IMR-90 (cell line): ENCODE results near the gene PTPRO. TPM values are rescaled to one million over a fixed set of nuclear protein-coding genes. Genes with fewer than 3 reads are reported as not detected.

Experiments used
- ATAC-seq: fragments of 200-7000 bp; cut with Tn5 transposase; 2 replicates; pipeline ENCODE4 v1.9.1; 2020; ENCODE audit warnings: low read depth, mild to moderate bottlenecking, moderate library complexity
- BruUV-seq: library from RNA; stranded (reverse); fragments of 400-500 nt; replicated peaks from 2 replicates; lab custom pipeline; 2021; lab: Mats Ljungman, UMichigan
- CTCF ChIA-PET: fragments of 300-600 bp; formaldehyde crosslinking; extraction: SDS; loops from one replicate; lab custom pipeline; 2021; ENCODE audit warnings: antibody characterized with exemption; lab: Yijun Ruan, JAX
- POLR2A ChIA-PET: fragments of 300-600 bp; sonication (Branson Sonifier 250); formaldehyde crosslinking; loops from one replicate; lab custom pipeline; 2022; ENCODE audit warnings: antibody characterized with exemption; ENCODE audit not compliant: unreplicated experiment; lab: Charles Lee
- DNase-seq: peaks from one replicate; pipeline ENCODE4 v3.0.0; 2013
- H2AFZ ChIP-seq: replicated peaks from 2 replicates; pipeline ENCODE3; 2013; ENCODE audit warnings: low read length, mild to moderate bottlenecking; ENCODE audit not compliant: poor library complexity
- H2AK5ac ChIP-seq: 2 replicates; pipeline ENCODE4 v1.6.1; 2013; ENCODE audit warnings: low read depth, low read length, inconsistent platforms
- H2AK9ac ChIP-seq: replicated peaks from 2 replicates; pipeline ENCODE3; 2013; ENCODE audit warnings: mild to moderate bottlenecking, low read depth, low read length, moderate library complexity; ENCODE audit not compliant: poor library complexity
- H2BK120ac ChIP-seq: 2 replicates; pipeline ENCODE4 v1.6.1; 2013; ENCODE audit warnings: low read depth, low read length, inconsistent platforms
- H2BK15ac ChIP-seq: 3 replicates; pipeline ENCODE4 v1.6.1; 2013; ENCODE audit warnings: low read depth, low read length, inconsistent platforms
- H2BK20ac ChIP-seq: 2 replicates; pipeline ENCODE4 v1.6.1; 2013; ENCODE audit warnings: low read depth, mild to moderate bottlenecking, inconsistent platforms, low read length, moderate library complexity
- H2BK5ac ChIP-seq: 2 replicates; pipeline ENCODE4 v1.6.1; 2013; ENCODE audit warnings: mild to moderate bottlenecking, low read depth, low read length, inconsistent platforms; ENCODE audit not compliant: poor library complexity, severe bottlenecking
- H3K14ac ChIP-seq: replicated peaks from 2 replicates; pipeline ENCODE4 v1.6.1; 2013; ENCODE audit warnings: low read depth, low read length, inconsistent platforms
- H3K18ac ChIP-seq: 2 replicates; pipeline ENCODE4 v1.6.1; 2013; ENCODE audit warnings: low read depth, low read length, control low read depth
- H3K23ac ChIP-seq: 2 replicates; pipeline ENCODE4 v1.6.1; 2013; ENCODE audit warnings: low read depth, low read length, inconsistent platforms
- H3K27ac ChIP-seq: 2 replicates; pipeline ENCODE4 v1.5.1; 2013; ENCODE audit warnings: mild to moderate bottlenecking, control low read depth, low read length; ENCODE audit not compliant: insufficient read depth
- H3K27me3 ChIP-seq: 2 replicates; pipeline ENCODE4 v1.6.1; 2013; ENCODE audit warnings: low read length; ENCODE audit not compliant: control insufficient read depth, insufficient read depth
- H3K36me3 ChIP-seq: 2 replicates; pipeline ENCODE4 v1.6.1; 2013; ENCODE audit warnings: low read length, mixed read lengths; ENCODE audit not compliant: control insufficient read depth, insufficient read depth
- H3K4ac ChIP-seq: 2 replicates; pipeline ENCODE4 v1.6.1; 2013; ENCODE audit warnings: low read depth, low read length, inconsistent platforms
- H3K4me1 ChIP-seq: 2 replicates; pipeline ENCODE4 v1.6.1; 2013; ENCODE audit warnings: low read length, mixed read lengths; ENCODE audit not compliant: control insufficient read depth, insufficient read depth
- H3K4me2 ChIP-seq: 2 replicates; pipeline ENCODE4 v1.6.1; 2013; ENCODE audit warnings: low read depth, mild to moderate bottlenecking, control low read depth, low read length, moderate library complexity
- H3K4me3 ChIP-seq: 2 replicates; pipeline ENCODE4 v1.5.1; 2013; ENCODE audit warnings: low read depth, mild to moderate bottlenecking, control low read depth, low read length, moderate library complexity; ENCODE audit not compliant: insufficient read depth
- H3K56ac ChIP-seq: 2 replicates; pipeline ENCODE4 v1.6.1; 2013; ENCODE audit warnings: low read length, inconsistent platforms; ENCODE audit not compliant: insufficient read depth; ENCODE audit errors: extremely low read depth
- H3K79me1 ChIP-seq, 2 experiments: 2 replicates each; pipeline ENCODE4 v1.6.1; 2013; ENCODE audit warnings: low read length in 2 of 2, inconsistent platforms in 1 of 2, low read depth in 1 of 2
- H3K9ac ChIP-seq: 2 replicates; pipeline ENCODE4 v1.6.1; 2013; ENCODE audit warnings: low read depth, low read length, control low read depth
- H3K9me1 ChIP-seq: 2 replicates; pipeline ENCODE4 v1.6.1; 2013; ENCODE audit warnings: low read length, inconsistent platforms; ENCODE audit not compliant: insufficient read depth
- H3K9me3 ChIP-seq: 2 replicates; pipeline ENCODE4 v1.6.1; 2013; ENCODE audit warnings: low read length; ENCODE audit not compliant: control insufficient read depth, insufficient read depth
- H4K20me1 ChIP-seq: 2 replicates; pipeline ENCODE4 v1.6.1; 2013; ENCODE audit warnings: low read length, inconsistent platforms; ENCODE audit not compliant: insufficient read depth
- H4K5ac ChIP-seq: 2 replicates; pipeline ENCODE4 v1.6.1; 2013; ENCODE audit warnings: mild to moderate bottlenecking, low read depth, low read length, control low read depth
- H4K8ac ChIP-seq, 2 experiments: 2 replicates each; pipeline ENCODE4 v1.6.1; 2013; ENCODE audit warnings: low read depth in 2 of 2, low read length in 2 of 2, control low read depth in 1 of 2, inconsistent platforms in 1 of 2
- H4K91ac ChIP-seq: 2 replicates; pipeline ENCODE4 v1.6.1; 2013; ENCODE audit warnings: low read depth, low read length, inconsistent platforms; ENCODE audit not compliant: insufficient read depth
- BHLHE40 ChIP-seq: fragments of 150-350 bp; IDR thresholded peaks from 2 replicates; pipeline ENCODE4 v1.6.1; 2016; ENCODE audit warnings: mild to moderate bottlenecking, low read depth, low read length
- CEBPB ChIP-seq: IDR thresholded peaks from 2 replicates; pipeline ENCODE4 v1.6.1; 2012; ENCODE audit warnings: low read depth, low read length, improper control_type of control experiment
- CHD1 ChIP-seq: IDR thresholded peaks from 2 replicates; pipeline ENCODE4 v1.6.1; 2012; ENCODE audit warnings: low read depth, low read length, improper control_type of control experiment
- CTCF ChIP-seq: conservative IDR thresholded peaks from 2 replicates; pipeline ENCODE4 v1.5.1; 2012; ENCODE audit warnings: mild to moderate bottlenecking, low read depth, low read length, improper control_type of control experiment
- ELK1 ChIP-seq: fragments of 150-350 bp; IDR thresholded peaks from 2 replicates; pipeline ENCODE4 v1.6.1; 2016; ENCODE audit warnings: low read depth, mild to moderate bottlenecking, low read length, moderate library complexity, borderline replicate concordance
- FOS ChIP-seq: fragments of 150-350 bp; IDR thresholded peaks from 2 replicates; pipeline ENCODE4 v1.6.1; 2016; ENCODE audit warnings: low read depth, low read length
- MAFK ChIP-seq: IDR thresholded peaks from 2 replicates; pipeline ENCODE4 v1.6.1; 2012; ENCODE audit warnings: low read depth, low read length, improper control_type of control experiment
- MAZ ChIP-seq: IDR thresholded peaks from 2 replicates; pipeline ENCODE4 v1.6.1; 2012; ENCODE audit warnings: low read depth, mild to moderate bottlenecking, low read length, improper control_type of control experiment, moderate library complexity, borderline replicate concordance
- MXI1 ChIP-seq: IDR thresholded peaks from 2 replicates; pipeline ENCODE4 v1.6.1; 2012; ENCODE audit warnings: low read depth, mild to moderate bottlenecking, low read length, moderate library complexity, borderline replicate concordance
- NFE2L2 ChIP-seq: fragments of 150-350 bp; IDR thresholded peaks from 2 replicates; pipeline ENCODE4 v1.6.1; 2016; ENCODE audit warnings: low read depth, mild to moderate bottlenecking, low read length
- POLR2A ChIP-seq: IDR thresholded peaks from 2 replicates; pipeline ENCODE4 v1.6.1; 2012; ENCODE audit warnings: mild to moderate bottlenecking, low read depth, low read length
- RAD21 ChIP-seq: IDR thresholded peaks from 2 replicates; pipeline ENCODE4 v1.6.1; 2012; ENCODE audit warnings: low read length, improper control_type of control experiment
- RCOR1 ChIP-seq: IDR thresholded peaks from 2 replicates; pipeline ENCODE4 v1.6.1; 2012; ENCODE audit warnings: mild to moderate bottlenecking, low read length, improper control_type of control experiment; ENCODE audit not compliant: insufficient replicate concordance
- RFX5 ChIP-seq: IDR thresholded peaks from 2 replicates; pipeline ENCODE4 v1.8.0; 2012; ENCODE audit warnings: low read depth, mild to moderate bottlenecking, low read length, moderate library complexity
- SMC3 ChIP-seq: fragments of 150-350 bp; IDR thresholded peaks from 2 replicates; pipeline ENCODE4 v1.6.1; 2016; ENCODE audit warnings: low read depth, mild to moderate bottlenecking, antibody characterized with exemption, low read length, moderate library complexity
- USF2 ChIP-seq: fragments of 150-350 bp; IDR thresholded peaks from 2 replicates; pipeline ENCODE4 v1.6.1; 2017; ENCODE audit warnings: mild to moderate bottlenecking, antibody characterized with exemption, low read length, low read depth
- WGBS, 2 experiments: methylation state at CpG; one replicate each; pipeline versions ENCODE4 v1.1.5 to v1.1.7; 2013; ENCODE audit warnings: missing lambda C conversion rate in 2 of 2; ENCODE audit not compliant: insufficient read length in 1 of 2; ENCODE audit errors: extremely low coverage in 2 of 2; 5-methylcytosine and 5-hydroxymethylcytosine counted together
- dilution Hi-C: fragments of 300-500 bp; cut with HindIII; formaldehyde crosslinking; loops from one replicate; pipeline ENCODE4 v1.14.3; 2018; ENCODE audit warnings: low sequenced_read_pairs; ENCODE audit not compliant: unreplicated experiment
- in situ Hi-C: fragments of 300-500 bp; cut with MboI; formaldehyde crosslinking; loops from 3 replicates; pipeline ENCODE4 v1.14.3; 2019; ENCODE audit warnings: low sequenced_read_pairs, inconsistent platforms, mixed read lengths
- intact Hi-C: fragments of 100-400 bp; cut with micrococcal nuclease; formaldehyde crosslinking; loops from 2 replicates; pipeline ENCODE4 v1.10.0; 2022
- polyA plus RNA-seq, 3 experiments: library from polyadenylated mRNA; depleted of rRNA; stranded (reverse); fragments of >200 nt; gene quantifications; 2 replicates each; pipeline ENCODE4 v1.2.3, GENCODE V29; 2012; ENCODE audit warnings: low replicate concordance in 1 of 3
- total RNA-seq: library from RNA; depleted of rRNA; stranded (reverse); fragments of >200 nt; gene quantifications from 2 replicates; pipeline ENCODE4 v1.2.3, GENCODE V29; 2012

PTPRO gene
- total and polyA plus RNA-seq, 2 of the 4 experiments (the other 2 are of a cell fraction): 0.03 to 0.18 TPM

GRCh38 chr12:15543347-15543746 lies 221.0 kb downstream of the PTPRO start:
- no peak overlapping the region for H3K56ac ChIP-seq
- WGBS, 2 experiments: 100% methylated on average over 1 of the region's 3 CpGs; no CpG with 5 or more reads in 1 of the 2 experiments
- H3K9me1 ChIP-seq: 0 out of 2 replicates have a peak, but pooled peaks cover 3% of the 10 kb centered on the region
- no peak overlapping the region for H3K4me3 ChIP-seq
- no peaks in the 10 kb centered on the region for H4K20me1 ChIP-seq
- no peak overlapping the region for H2BK5ac ChIP-seq
- H3K9me3 ChIP-seq: no peaks in the 10 kb centered on the region
- no peak overlapping the region for H3K18ac ChIP-seq
- H3K36me3 ChIP-seq: no peaks in the 10 kb centered on the region
- POLR2A ChIA-PET: no interaction called here
- TF ChIP-seq SMC3: no peak
- no peak for TF ChIP-seq FOS
- no peak for TF ChIP-seq POLR2A
- TF ChIP-seq RCOR1: no peak
- no peak for TF ChIP-seq MAFK
- no peak for TF ChIP-seq CHD1
- TF ChIP-seq MXI1: no peak
- TF ChIP-seq RAD21: no peak
- no peak for TF ChIP-seq USF2
- no peak for TF ChIP-seq NFE2L2
- TF ChIP-seq BHLHE40: no peak
- no peak for TF ChIP-seq ELK1
- TF ChIP-seq CTCF: no peak
- no peak for TF ChIP-seq MAZ
- TF ChIP-seq RFX5: no peak
- no peak for TF ChIP-seq CEBPB
- no peak overlapping the region for H3K4ac ChIP-seq
- no peak for ATAC-seq
- no peak overlapping the region for H2AK9ac ChIP-seq
- H3K23ac ChIP-seq: no peak overlapping the region
- no peak overlapping the region for H3K14ac ChIP-seq
- H4K8ac ChIP-seq: no peak overlapping the region
- H4K5ac ChIP-seq: no peak overlapping the region
- in situ Hi-C loops (no loop called here), intact Hi-C loops (no loop called here), dilution Hi-C loops (no loop called here)
- H2BK20ac ChIP-seq: no peak overlapping the region
- no peaks in the 10 kb centered on the region for H3K27me3 ChIP-seq
- H3K79me1 ChIP-seq: no peaks in the 10 kb centered on the region
- no peak overlapping the region for H2AFZ ChIP-seq
- H3K4me2 ChIP-seq: no peak overlapping the region
- BruUV-seq: no TSS peak
- no peak for DNase-seq
- H2BK120ac ChIP-seq: no peak overlapping the region
- CTCF ChIA-PET: interaction anchor here (1.1 kb wide), 1 partner anchor 18 kb away, joined by 3 read pairs; no protein-coding TSS in a partner anchor
- H3K9ac ChIP-seq: no peak overlapping the region
- H2AK5ac ChIP-seq: no peak overlapping the region
- no peak overlapping the region for H4K91ac ChIP-seq
- no peak overlapping the region for H2BK15ac ChIP-seq
- H3K27ac ChIP-seq: no peak overlapping the region
- H3K4me1 ChIP-seq: peaks cover 7% of the 10 kb centered on the region
